Neural cell (in vitro differentiated cells): ENCODE results near the gene PTPN9. TPM values are rescaled to one million over a fixed set of nuclear protein-coding genes. Genes with fewer than 3 reads are reported as not detected.
"Not testable (repeated sequence)": the region's sequence is repeated elsewhere in the genome, so short reads cannot be mapped to it uniquely, and the experiment has no call there.

Experiments
- H2AFZ ChIP-seq: fragments of 200-600, 300-800 bp; sonication (generic), shearing (Covaris generic); 2 replicates; pipeline ENCODE4 v1.6.0; 2014; ENCODE audit warnings: low read depth, mild to moderate bottlenecking, antibody characterized with exemption, low read length, moderate library complexity
- H3F3A ChIP-seq: fragments of 200-600 bp; shearing (Covaris generic); 2 replicates; pipeline ENCODE4 v1.6.1; 2016; ENCODE audit warnings: mild to moderate bottlenecking, moderate library complexity, mixed read lengths, antibody characterized with exemption, low read length; ENCODE audit not compliant: insufficient read depth, poor library complexity, severe bottlenecking
- H3K27ac ChIP-seq: fragments of 200-600, 300-800 bp; sonication (generic), shearing (Covaris generic); 2 replicates; pipeline ENCODE4 v1.5.1; 2014; ENCODE audit warnings: mild to moderate bottlenecking, low read length, moderate library complexity
- H3K27me3 ChIP-seq: fragments of 300-800, 200-600 bp; sonication (generic), shearing (Covaris generic); 2 replicates; pipeline ENCODE4 v1.6.0; 2014; ENCODE audit warnings: mild to moderate bottlenecking, low read depth, low read length, moderate library complexity; ENCODE audit not compliant: insufficient read depth
- H3K36me3 ChIP-seq: fragments of 300-800, 200-600 bp; sonication (generic), shearing (Covaris generic); 2 replicates; pipeline ENCODE4 v1.5.1; 2014; ENCODE audit warnings: mild to moderate bottlenecking, antibody characterized with exemption, low read length, moderate library complexity; ENCODE audit not compliant: insufficient read depth
- H3K4me2 ChIP-seq: fragments of 300-800, 200-600 bp; sonication (generic), shearing (Covaris generic); 2 replicates; pipeline ENCODE4 v1.6.0; 2014; ENCODE audit warnings: mild to moderate bottlenecking, low read length
- H3K4me3 ChIP-seq: fragments of 300-800, 200-600 bp; sonication (generic), shearing (Covaris generic); 2 replicates; pipeline ENCODE4 v1.5.1; 2014; ENCODE audit warnings: mild to moderate bottlenecking, low read length, moderate library complexity
- H3K79me2 ChIP-seq: fragments of 200-600 bp; shearing (Covaris generic); replicated peaks from 2 replicates; pipeline ENCODE4 v1.6.0; 2014; ENCODE audit warnings: mild to moderate bottlenecking, low read length, moderate library complexity; ENCODE audit not compliant: insufficient read depth
- H3K9ac ChIP-seq: fragments of 300-800, 200-600 bp; sonication (generic), shearing (Covaris generic); 2 replicates; pipeline ENCODE4 v1.6.1; 2016; ENCODE audit warnings: mild to moderate bottlenecking, low read length, mixed read lengths
- H3K9me2 ChIP-seq: fragments of 200-600 bp; shearing (Covaris generic); 2 replicates; pipeline ENCODE4 v1.6.1; 2016; ENCODE audit warnings: mild to moderate bottlenecking, low read length, mixed read lengths; ENCODE audit not compliant: insufficient read depth
- H3K9me3 ChIP-seq: fragments of 200-600, 300-800 bp; sonication (generic), shearing (Covaris generic); 2 replicates; pipeline ENCODE4 v1.6.1; 2016; ENCODE audit warnings: mild to moderate bottlenecking, mixed run types, low read length, moderate library complexity, mixed read lengths
- H4K20me1 ChIP-seq: fragments of 200-600 bp; shearing (Covaris generic); 2 replicates; pipeline ENCODE4 v1.6.1; 2016; ENCODE audit warnings: mild to moderate bottlenecking, mixed run types; ENCODE audit not compliant: insufficient read depth
- EP300 ChIP-seq: fragments of 450-650 bp; conservative IDR thresholded peaks from 2 replicates; pipeline ENCODE4 v1.6.1; 2014; ENCODE audit warnings: antibody characterized with exemption, mild to moderate bottlenecking, moderate library complexity; ENCODE audit not compliant: poor library complexity, severe bottlenecking
- EZH2 ChIP-seq: fragments of 200-600, 300-800 bp; shearing (Covaris generic), sonication (generic); IDR thresholded peaks from 2 replicates; pipeline ENCODE4 v1.6.1; 2014; ENCODE audit warnings: antibody characterized with exemption, low read length, borderline replicate concordance, mild to moderate bottlenecking; ENCODE audit not compliant: insufficient read depth, poor library complexity, severe bottlenecking
- MXI1 ChIP-seq: fragments of 450-650 bp; conservative IDR thresholded peaks from 2 replicates; pipeline ENCODE4 v1.6.1; 2014; ENCODE audit warnings: antibody characterized with exemption, mild to moderate bottlenecking; ENCODE audit not compliant: poor library complexity, severe bottlenecking
- POLR2AphosphoS5 ChIP-seq: IDR thresholded peaks from 2 replicates; pipeline ENCODE4 v1.6.1; 2012
- RAD21 ChIP-seq: fragments of 450-650 bp; conservative IDR thresholded peaks from 2 replicates; pipeline ENCODE4 v1.6.1; 2014; ENCODE audit warnings: antibody characterized with exemption, mild to moderate bottlenecking, moderate library complexity
- SMC3 ChIP-seq: fragments of 450-650 bp; conservative IDR thresholded peaks from 2 replicates; pipeline ENCODE4 v1.6.1; 2014; ENCODE audit warnings: antibody characterized with exemption, mild to moderate bottlenecking, moderate library complexity; ENCODE audit not compliant: poor library complexity
- TAF1 ChIP-seq: IDR thresholded peaks from 2 replicates; pipeline ENCODE4 v1.6.1; 2012; ENCODE audit warnings: low read depth
- polyA plus RNA-seq: library from polyadenylated mRNA; depleted of rRNA; stranded (reverse); fragments of >200 nt; gene quantifications from 2 replicates; pipeline ENCODE4 v1.2.3, GENCODE V29; 2014
- TF ChIP-seq, protein P1 (sequence below): fragments of 450-650 bp; IDR thresholded peaks from 2 replicates; pipeline ENCODE4 v1.5.1; 2014; ENCODE audit warnings: antibody characterized with exemption, mild to moderate bottlenecking, moderate library complexity; ENCODE audit not compliant: poor library complexity, severe bottlenecking
- TF ChIP-seq, protein P2 (sequence below): IDR thresholded peaks from 2 replicates; pipeline ENCODE4 v1.6.1; 2012; ENCODE audit warnings: borderline replicate concordance

The PTPN9 gene
- polyA plus RNA-seq, 1 donor from 2014 or later, result 33.1 TPM

GRCh38 chr15:75493732-75494131 is 85.4 kb downstream of the PTPN9 start:
- H3K79me2 ChIP-seq, result no peaks in the 10 kb centered on the region
- H4K20me1 ChIP-seq, result no peaks in the 10 kb centered on the region
- no peak overlapping the region for H2AFZ ChIP-seq
- no peaks in the 10 kb centered on the region for H3K9me3 ChIP-seq
- no peak for TF ChIP-seq TAF1
- TF ChIP-seq EP300, result no peak
- TF ChIP-seq, protein P1, sequence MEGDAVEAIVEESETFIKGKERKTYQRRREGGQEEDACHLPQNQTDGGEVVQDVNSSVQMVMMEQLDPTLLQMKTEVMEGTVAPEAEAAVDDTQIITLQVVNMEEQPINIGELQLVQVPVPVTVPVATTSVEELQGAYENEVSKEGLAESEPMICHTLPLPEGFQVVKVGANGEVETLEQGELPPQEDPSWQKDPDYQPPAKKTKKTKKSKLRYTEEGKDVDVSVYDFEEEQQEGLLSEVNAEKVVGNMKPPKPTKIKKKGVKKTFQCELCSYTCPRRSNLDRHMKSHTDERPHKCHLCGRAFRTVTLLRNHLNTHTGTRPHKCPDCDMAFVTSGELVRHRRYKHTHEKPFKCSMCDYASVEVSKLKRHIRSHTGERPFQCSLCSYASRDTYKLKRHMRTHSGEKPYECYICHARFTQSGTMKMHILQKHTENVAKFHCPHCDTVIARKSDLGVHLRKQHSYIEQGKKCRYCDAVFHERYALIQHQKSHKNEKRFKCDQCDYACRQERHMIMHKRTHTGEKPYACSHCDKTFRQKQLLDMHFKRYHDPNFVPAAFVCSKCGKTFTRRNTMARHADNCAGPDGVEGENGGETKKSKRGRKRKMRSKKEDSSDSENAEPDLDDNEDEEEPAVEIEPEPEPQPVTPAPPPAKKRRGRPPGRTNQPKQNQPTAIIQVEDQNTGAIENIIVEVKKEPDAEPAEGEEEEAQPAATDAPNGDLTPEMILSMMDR, result no peak
- TF ChIP-seq EZH2, result no peak
- TF ChIP-seq, protein P2, sequence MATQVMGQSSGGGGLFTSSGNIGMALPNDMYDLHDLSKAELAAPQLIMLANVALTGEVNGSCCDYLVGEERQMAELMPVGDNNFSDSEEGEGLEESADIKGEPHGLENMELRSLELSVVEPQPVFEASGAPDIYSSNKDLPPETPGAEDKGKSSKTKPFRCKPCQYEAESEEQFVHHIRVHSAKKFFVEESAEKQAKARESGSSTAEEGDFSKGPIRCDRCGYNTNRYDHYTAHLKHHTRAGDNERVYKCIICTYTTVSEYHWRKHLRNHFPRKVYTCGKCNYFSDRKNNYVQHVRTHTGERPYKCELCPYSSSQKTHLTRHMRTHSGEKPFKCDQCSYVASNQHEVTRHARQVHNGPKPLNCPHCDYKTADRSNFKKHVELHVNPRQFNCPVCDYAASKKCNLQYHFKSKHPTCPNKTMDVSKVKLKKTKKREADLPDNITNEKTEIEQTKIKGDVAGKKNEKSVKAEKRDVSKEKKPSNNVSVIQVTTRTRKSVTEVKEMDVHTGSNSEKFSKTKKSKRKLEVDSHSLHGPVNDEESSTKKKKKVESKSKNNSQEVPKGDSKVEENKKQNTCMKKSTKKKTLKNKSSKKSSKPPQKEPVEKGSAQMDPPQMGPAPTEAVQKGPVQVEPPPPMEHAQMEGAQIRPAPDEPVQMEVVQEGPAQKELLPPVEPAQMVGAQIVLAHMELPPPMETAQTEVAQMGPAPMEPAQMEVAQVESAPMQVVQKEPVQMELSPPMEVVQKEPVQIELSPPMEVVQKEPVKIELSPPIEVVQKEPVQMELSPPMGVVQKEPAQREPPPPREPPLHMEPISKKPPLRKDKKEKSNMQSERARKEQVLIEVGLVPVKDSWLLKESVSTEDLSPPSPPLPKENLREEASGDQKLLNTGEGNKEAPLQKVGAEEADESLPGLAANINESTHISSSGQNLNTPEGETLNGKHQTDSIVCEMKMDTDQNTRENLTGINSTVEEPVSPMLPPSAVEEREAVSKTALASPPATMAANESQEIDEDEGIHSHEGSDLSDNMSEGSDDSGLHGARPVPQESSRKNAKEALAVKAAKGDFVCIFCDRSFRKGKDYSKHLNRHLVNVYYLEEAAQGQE, result no peak
- no peak for TF ChIP-seq POLR2AphosphoS5
- no peak for TF ChIP-seq RAD21
- no peak for TF ChIP-seq MXI1
- no peak for TF ChIP-seq SMC3
- H3K27ac ChIP-seq, result no peak overlapping the region
- no peaks in the 10 kb centered on the region for H3K27me3 ChIP-seq
- H3K9ac ChIP-seq, result no peak overlapping the region
- H3K36me3 ChIP-seq, result no peaks in the 10 kb centered on the region
- no peaks in the 10 kb centered on the region for H3F3A ChIP-seq
- no peak overlapping the region for H3K4me3 ChIP-seq
- H3K4me2 ChIP-seq, result no peak overlapping the region
- H3K9me2 ChIP-seq, result no peaks in the 10 kb centered on the region

- Histone ChIP-seq H3K9ac (no peak overlapping the region), H3F3A (no peaks in the 10 kb centered on the region), H3K27me3 (no peaks in the 10 kb centered on the region), H3K4me2 (no peak overlapping the region), H4K20me1 (no peaks in the 10 kb centered on the region), H3K79me2 (no peaks in the 10 kb centered on the region), H3K9me2 (no peaks in the 10 kb centered on the region), H2AFZ (no peak overlapping the region), H3K36me3 (no peaks in the 10 kb centered on the region), H3K4me3 (no peak overlapping the region), H3K9me3 (peaks cover 6% of the 10 kb centered on the region), H3K27ac (no peak overlapping the region)
- no peak for TF ChIP-seq EP300
- TF ChIP-seq, protein P1, result no peak
- TF ChIP-seq EZH2, result no peak
- TF ChIP-seq TAF1, result no peak
- no peak for TF ChIP-seq RAD21
- TF ChIP-seq SMC3, result no peak
- TF ChIP-seq, protein P2, result no peak
- no peak for TF ChIP-seq POLR2AphosphoS5
- TF ChIP-seq MXI1, result no peak
These were observed 95.2 kb downstream of the PTPN9 start for GRCh38 chr15:75483961-75484360.

DNA sequence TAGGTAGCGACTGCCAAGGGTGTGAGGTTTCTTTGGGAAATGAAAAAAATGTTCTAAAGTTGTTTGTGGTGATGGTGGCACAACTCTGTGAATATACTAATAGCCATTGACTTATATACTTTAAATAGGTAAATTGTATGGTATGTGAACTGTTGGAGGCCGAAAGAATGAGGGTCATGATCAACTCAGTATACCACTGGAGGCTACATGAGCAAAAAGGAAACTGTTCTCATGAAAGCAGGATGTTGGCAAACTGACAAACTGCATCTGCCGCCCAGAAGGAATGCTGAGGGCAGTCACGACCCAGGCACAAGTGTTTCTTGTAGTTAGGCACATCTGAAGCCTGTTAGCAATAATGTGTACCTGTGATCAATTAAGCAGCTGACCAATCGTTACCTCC is 95.6 kb downstream of the PTPN9 start:
- H3K27me3 ChIP-seq, H3K9me2 ChIP-seq, H2AFZ ChIP-seq, H3F3A ChIP-seq, H4K20me1 ChIP-seq, H3K79me2 ChIP-seq, H3K9ac ChIP-seq, H3K4me2 ChIP-seq, H3K4me3 ChIP-seq, H3K27ac ChIP-seq, H3K36me3 ChIP-seq, H3K9me3 ChIP-seq: not testable (repeated sequence)
